Measurements from ENCODE around the gene AGAP3.

The AGAP3 gene

DNA sequence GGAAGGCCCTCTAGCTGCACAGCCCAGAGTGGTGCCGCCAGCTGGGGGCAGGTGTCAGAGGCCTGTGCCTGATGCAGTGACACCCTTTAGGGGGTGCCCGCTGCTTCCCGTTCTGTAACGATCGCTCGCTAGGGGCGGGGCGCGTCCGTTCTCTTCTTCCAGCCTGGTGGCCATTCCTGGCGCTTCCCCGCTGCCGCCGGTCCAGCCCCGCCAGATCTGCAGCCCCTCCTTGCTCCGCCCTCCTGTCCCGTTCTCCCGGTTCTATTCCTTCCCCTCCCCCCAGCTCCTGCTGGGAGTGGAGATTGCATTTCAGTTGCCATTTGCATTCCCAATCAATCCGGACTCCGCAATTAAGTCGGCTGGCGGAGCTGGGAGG is 39.2 kb downstream of the AGAP3 start:
- no peak for DNase-seq

DNA sequence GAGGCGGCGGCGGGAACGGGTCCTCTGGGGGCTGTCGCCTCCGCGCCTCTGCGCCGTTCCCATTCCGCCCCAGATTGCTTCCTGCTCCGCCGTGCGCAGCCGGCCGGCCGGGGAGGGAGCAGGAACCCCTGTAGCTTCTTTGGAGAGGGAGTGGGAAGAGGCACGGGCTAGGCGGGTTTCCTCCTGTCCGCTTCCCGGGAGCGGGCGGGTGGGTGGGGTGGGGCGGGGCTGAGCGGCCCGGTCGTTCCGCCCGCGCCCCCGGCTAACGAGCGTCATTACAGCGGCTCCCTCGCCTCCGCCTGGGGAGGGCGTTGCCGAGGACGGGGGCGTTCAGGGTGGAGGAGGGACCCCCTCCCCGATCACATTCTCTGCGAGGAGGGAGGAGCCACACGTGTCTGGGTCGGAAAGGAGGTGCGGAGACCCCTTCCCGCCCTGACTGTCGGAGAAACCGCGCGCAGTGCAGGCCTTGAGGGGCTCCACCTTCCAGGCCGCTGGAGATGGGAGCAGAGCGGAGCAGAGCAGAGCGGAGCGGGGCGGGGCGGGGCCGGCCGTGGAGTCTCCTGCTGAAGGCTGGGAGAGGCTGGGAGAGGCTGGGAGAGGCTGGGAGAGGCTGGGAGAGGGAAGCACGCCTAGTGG is 39.7 kb downstream of the AGAP3 start:
- DNase-seq, result no peak

DNA sequence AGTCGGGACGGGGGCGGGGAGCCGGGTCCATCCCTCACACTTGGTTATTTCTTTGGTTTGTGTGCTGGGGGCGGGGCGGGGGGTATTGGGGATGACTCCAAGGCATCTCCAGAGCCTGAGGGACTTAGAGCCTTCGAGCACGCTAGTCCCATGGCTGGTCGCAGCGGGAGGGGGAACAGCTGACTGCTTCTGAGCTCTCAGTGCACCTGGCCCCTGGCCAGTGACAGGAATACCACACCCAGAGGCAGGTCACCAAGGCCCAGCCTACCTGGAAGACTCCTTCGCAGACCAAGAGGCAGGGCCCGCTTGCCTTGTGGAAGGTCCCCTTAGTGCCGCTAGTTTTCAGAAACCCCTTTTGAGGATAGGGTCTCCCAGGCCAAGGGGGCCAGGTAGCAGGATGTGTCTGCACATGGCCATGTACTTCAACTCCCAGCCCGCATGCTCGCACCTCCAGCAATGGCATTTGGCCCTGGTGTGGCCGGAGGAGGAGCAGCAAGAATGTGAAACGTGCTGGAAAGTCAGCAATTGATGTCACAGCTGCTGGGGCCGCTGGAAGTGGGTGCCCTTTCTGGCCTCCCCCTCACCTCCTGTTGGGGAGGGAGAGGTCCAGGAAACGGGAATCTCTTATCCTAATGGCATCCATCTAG is 40.3 kb downstream of the AGAP3 start:
- DNase-seq, result no peak

GRCh38 chr7:151128144-151128543 is 41.9 kb downstream of the AGAP3 start:
- no peak for DNase-seq

DNA sequence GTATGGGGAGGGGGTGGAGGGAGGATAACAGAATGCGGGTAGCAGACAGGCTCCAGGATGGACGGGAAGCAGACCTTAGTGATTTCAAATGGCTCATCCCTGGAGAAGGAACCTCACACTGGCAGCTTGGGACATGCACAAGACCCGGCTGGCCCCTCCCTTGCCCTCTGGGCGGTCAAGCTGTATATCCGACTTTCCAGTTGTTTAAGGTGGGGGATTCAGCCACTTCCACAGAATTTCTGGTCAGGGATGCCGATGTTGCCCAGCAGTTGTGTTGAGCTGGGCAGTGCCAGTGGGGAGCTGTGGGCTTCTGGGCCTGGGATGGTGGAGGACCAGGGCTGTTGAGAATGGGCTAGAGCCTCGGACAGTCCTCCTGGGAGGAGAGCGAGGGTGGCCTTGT is 42.4 kb downstream of the AGAP3 start:
- no peak for DNase-seq

- no peak for DNase-seq
Observed at GRCh38 chr7:151129117-151129959, 43.1 kb downstream of the AGAP3 start.

DNA sequence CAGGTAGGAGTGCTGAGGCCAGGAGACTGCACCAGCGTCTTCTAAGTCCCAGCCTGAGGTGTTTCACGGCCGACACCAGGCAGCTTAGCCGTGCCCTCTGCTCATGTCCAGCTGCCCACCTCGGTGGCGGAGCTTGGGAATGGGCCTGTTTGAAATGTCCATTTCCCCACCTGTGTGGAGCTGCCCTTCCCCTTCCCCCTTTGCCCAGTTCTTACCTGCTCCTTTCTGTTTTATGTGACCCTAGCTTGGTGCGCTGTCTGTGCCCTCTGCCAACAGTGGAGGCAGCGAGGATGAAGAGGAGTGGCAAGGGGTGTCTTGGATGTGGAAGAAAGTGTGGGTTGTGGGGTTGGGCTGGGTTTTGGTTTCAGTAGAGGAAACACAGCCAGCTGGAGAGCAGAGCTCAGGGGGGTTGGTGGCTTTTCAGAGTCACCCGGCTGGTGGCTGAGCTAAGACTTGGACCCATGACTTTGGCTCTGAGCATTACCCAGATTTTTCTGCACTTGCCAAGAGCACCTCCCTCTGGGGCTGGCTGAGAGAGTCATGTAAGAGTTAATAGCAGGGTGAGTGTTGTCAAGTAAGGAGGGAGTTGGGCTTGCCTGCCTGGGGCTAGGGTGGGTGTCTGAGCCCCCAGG is 43.8 kb downstream of the AGAP3 start:
- DNase-seq, result no peak

- DNase-seq, result no peak
Observed at GRCh38 chr7:151130741-151131157, 44.5 kb downstream of the AGAP3 start.

GRCh38 chr7:151131224-151131591 is 44.9 kb downstream of the AGAP3 start:
- no peak for DNase-seq

DNA sequence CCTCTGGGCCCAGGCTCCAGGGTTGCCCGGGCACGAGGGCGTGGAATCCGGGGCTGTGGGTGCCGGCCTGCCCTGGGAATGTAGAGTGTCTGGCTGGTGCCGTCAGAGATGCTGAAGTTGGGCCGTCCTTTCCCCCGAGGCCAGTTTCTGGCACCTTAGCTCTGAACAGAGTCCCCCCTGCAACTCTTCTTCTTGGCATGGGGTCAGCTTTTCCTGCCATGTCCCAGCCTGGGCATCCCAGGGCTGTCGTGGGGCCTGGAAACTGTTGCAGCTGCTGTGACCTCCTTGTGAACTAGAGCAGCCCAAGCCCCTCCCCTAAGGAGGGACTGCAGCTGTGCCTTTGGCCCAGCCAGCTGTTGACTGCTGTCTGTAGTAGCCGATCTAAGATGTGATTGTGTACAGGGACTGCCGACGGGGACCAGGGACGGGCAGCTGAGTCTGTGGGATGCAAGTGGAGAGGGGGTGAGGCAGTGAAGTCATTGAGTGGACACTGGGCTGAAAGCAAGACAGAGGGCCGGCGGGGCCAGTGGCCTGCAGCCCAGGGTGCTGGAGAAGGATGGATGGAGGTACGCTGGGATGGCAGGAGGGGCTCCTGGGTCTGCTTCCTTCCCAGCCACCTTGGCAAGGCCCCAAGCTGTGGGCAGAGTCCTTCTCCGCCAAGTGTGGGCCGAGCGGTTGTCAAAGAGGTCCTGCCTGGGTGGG is 45.5 kb downstream of the AGAP3 start:
- DNase-seq, result no peak

GRCh38 chr7:151132461-151133205 is 46.4 kb downstream of the AGAP3 start:
- no peak for DNase-seq

GRCh38 chr7:151133266-151133985 is 47.2 kb downstream of the AGAP3 start:
- no peak for DNase-seq

- DNase-seq, result no peak
Observed at GRCh38 chr7:151133986-151134742, 47.9 kb downstream of the AGAP3 start.

DNA sequence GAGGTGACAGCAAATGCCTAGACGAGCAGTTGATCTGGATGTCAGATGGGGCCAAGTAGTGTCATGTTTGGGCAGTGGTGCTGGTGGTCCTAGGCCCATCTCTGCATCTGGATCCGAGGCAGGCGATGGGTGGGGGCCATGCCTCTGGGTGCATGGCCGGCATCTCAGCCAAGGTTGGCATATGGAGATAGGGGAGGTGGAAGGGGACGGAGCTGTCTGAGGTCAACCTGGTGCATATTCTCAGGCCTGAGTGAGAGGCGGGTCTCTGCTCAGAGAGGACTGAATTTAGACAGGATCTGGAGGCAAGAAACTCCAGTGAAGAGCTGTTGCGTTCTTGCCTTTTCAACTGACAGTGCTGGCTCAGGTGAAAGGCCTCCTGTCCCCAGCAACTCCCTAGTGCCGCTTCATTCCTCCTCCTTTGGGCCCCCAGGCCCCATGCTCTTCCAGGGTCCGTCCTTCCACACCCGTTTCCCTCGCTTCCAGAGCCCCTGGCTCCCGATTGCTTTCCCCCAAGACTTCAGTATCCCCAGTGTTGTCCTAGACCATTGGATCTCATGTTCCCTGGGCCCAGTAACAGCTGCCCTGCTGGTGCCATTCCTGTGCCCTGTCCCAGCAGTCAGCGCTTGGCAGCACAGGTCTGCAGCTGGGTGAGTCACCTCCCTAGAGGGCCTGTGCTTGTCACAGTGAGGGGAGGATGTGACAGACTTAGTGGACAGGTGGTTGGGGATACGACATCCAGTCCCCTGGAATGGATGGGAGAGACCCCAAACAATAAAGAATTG is 48.7 kb downstream of the AGAP3 start:
- no peak for DNase-seq

GRCh38 chr7:151135525-151135845 is 49.2 kb downstream of the AGAP3 start:
- no peak for DNase-seq

DNA sequence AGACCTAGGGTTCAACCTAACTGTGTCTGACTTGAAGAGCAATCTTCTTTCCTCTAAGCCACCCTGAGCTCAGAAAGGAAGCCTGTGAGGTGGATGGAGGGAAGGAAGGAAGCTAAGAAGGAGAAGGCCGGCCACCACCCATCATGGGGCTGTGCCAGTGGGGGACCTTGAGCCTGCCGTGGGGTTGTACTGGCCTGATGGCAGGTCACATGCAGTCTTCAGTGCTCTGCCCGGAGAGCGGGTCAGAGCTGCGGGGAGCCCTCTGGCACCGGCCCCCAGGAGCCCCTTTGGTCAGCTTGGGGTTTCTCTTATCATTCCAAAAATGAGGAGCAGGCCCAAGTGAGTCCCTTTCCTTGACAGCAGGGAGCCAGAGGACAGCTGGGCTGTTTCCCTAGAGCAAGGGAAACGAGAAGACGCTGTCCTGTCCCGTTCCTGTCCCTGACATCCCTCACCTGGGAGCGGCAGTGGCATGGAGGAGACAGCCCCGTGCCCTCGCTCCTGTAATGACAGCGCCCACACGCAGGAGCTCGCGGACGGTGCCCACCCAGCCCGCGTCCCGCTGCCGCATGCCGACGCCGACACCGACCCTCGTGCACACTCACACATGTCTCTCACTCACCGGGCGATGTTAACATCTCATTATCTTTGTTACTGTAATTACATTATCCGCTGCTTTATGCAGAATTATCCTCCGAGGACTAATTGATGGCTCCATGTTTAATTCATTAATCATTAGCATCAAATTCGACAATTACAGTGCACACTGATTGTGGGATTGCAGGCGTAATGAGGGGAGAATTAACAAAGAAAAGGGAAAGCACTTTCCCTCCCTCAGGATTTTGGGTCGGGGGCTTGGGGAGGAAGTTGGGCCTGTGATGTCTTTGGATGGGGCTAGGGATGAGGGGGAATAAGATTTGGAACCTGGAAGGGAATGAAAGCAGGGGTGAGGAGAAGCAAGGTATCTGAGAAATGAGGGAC is 49.9 kb downstream of the AGAP3 start:
- DNase-seq, result no peak

DNA sequence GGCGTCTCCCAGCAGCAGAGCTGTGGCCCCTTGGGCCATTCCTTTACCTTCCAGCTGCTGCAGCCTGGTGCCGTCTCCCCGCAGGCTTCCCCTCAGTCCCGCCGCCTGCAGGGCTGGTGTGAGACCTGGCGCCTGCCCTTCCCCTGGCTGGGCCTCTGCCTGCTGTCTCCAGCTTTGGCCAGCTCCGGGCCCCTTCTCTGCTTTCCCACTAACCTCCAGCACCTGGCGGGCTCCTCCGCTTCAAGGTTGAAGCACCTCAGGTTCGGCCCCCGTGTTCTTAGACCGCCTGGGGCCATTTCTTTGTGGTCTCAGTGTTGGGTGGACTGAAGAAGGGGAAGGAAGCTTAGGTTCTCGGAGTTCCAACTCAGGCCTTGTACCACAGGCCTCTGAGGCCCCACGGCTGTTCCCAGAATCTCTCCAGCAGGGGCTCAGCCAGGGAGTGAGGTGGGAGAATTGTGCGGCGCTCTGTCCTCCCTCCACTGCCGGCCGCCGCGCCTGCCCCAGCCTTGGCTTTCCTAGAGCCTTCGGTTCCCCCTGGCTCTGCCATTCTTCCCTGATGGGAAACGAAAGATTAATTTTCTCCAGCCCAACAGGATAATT is 50.9 kb downstream of the AGAP3 start:
- no peak for DNase-seq

DNA sequence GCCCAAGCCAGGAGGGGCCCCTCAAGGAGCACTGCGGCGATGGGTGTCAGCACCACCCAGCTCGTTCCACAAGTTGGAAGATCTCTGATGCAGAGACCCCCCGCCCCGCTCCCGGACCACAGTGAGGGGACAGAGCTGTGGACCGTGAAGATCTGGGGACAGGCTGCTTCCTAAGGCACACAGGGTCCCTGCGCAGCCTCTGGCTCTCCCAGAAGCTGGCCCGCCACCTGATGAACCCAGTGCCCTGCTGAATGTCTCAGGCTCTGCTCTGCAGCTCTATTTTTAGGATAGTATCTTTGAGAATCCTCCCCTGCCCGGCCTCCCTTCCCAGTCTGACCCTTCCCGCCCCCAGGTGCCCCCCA is 51.5 kb downstream of the AGAP3 start:
- no peak for DNase-seq
